K562 (cell line): ENCODE results near the gene SCPEP1. TPM values are rescaled to one million over a fixed set of nuclear protein-coding genes. Genes with fewer than 3 reads are reported as not detected.

ENCODE experiments used
- ARID1B ChIP-seq: fragments of 450-650 bp; IDR thresholded peaks from 2 replicates; pipeline ENCODE4 v1.6.1; 2016; ENCODE audit warnings: antibody characterized with exemption, mild to moderate bottlenecking, inconsistent platforms
- C11orf30 ChIP-seq: fragments of 450-650 bp; IDR thresholded peaks from 2 replicates; pipeline ENCODE4 v1.6.1; 2016; ENCODE audit warnings: low read depth, mild to moderate bottlenecking
- CEBPG ChIP-seq, 3 experiments: fragments of 200-800 bp in 1 of 3; sonication (Bioruptor generic) in 1 of 3; sonication (generic) in 1 of 3; formaldehyde crosslinking in 1 of 3; IDR thresholded peaks in 2 of 3; conservative IDR thresholded peaks in 1 of 3; 2 replicates each; pipeline versions ENCODE4 v1.6.1 to v1.8.0; 2016 to 2022; ENCODE audit warnings: missing compliant biosample characterization in 2 of 3, missing genetic modification characterization in 2 of 3, mild to moderate bottlenecking in 1 of 3, missing genetic modification reagents in 1 of 3
- ESRRA ChIP-seq: fragments of 450-650 bp; IDR thresholded peaks from 2 replicates; pipeline ENCODE4 v1.6.1; 2014; ENCODE audit warnings: low read depth, mild to moderate bottlenecking, moderate library complexity, borderline replicate concordance
- HOXB6 ChIP-seq: fragments of 250-450 bp; sonication (Bioruptor Pico); IDR thresholded peaks from 2 replicates; pipeline ENCODE4 v1.5.1; 2022; ENCODE audit warnings: mild to moderate bottlenecking, borderline replicate concordance
- MAFG ChIP-seq: fragments of 450-650 bp; conservative IDR thresholded peaks from 2 replicates; pipeline ENCODE4 v1.6.1; 2016; ENCODE audit warnings: missing genetic modification characterization, missing compliant biosample characterization
- MTA1 ChIP-seq: fragments of 450-650 bp; IDR thresholded peaks from 2 replicates; pipeline ENCODE4 v1.6.1; 2017; ENCODE audit warnings: borderline replicate concordance
- PKNOX1 ChIP-seq: fragments of 450-650 bp; IDR thresholded peaks from 2 replicates; pipeline ENCODE4 v1.6.1; 2016
- SMARCC2 ChIP-seq: fragments of 450-650 bp; IDR thresholded peaks from 2 replicates; pipeline ENCODE4 v1.6.1; 2017; ENCODE audit warnings: antibody characterized with exemption, moderate library complexity, mild to moderate bottlenecking, low read depth
- SOX6 ChIP-seq: fragments of 450-650 bp; IDR thresholded peaks from 2 replicates; pipeline ENCODE4 v1.6.1; 2014; ENCODE audit warnings: mild to moderate bottlenecking
- SRF ChIP-seq, 2 experiments: fragments of 250-450, 450-650 bp in 1 of 2; sonication (Bioruptor Pico) in 1 of 2; sonication (generic) in 1 of 2; formaldehyde crosslinking; IDR thresholded peaks; 2 replicates each; pipeline versions ENCODE4 v1.5.0 to v1.5.1; 2020 to 2022; ENCODE audit warnings: mild to moderate bottlenecking in 1 of 2, missing genetic modification reagents in 1 of 2
- ZBTB40 ChIP-seq, 2 experiments: fragments of 450-650 bp in 1 of 2; sonication (generic) in 1 of 2; formaldehyde crosslinking in 1 of 2; IDR thresholded peaks; 2 replicates each; pipeline versions ENCODE4 v1.7.1 to v1.9.0; 2016 to 2022; ENCODE audit warnings: inconsistent platforms in 1 of 2, mild to moderate bottlenecking in 1 of 2, missing genetic modification reagents in 1 of 2
- ZC3H4 ChIP-seq: sonication (generic); formaldehyde crosslinking; IDR thresholded peaks from 2 replicates; pipeline ENCODE4 v1.9.0; 2021; ENCODE audit warnings: missing genetic modification reagents, borderline replicate concordance
- ZEB2 ChIP-seq: fragments of 450-650 bp; IDR thresholded peaks from 2 replicates; pipeline ENCODE4 v1.6.1; 2016
- ZNF512 ChIP-seq: IDR thresholded peaks from 2 replicates; pipeline ENCODE4 v1.6.1; 2016; ENCODE audit warnings: missing genetic modification characterization, missing compliant biosample characterization
- ZNF785 ChIP-seq: fragments of 250-450 bp; sonication (Bioruptor Pico); IDR thresholded peaks from 2 replicates; pipeline ENCODE4 v1.4.0; 2020; ENCODE audit warnings: mild to moderate bottlenecking
- polyA plus RNA-seq, 8 experiments: library from polyadenylated mRNA; depleted of rRNA in 4 of 8; stranded (reverse) in 5 of 8; unstranded in 3 of 8; fragments of >200 nt; fragmentation: Nextera tagmentation in 2 of 8; fragmentation: Illumina TruSeq in 1 of 8; extraction: Ambion mirVana in 2 of 8; extraction: Trizol in 1 of 8; gene quantifications; 2 replicates each; pipeline versions ENCODE4 v1.2.1 to v1.2.3, GENCODE V29; 2011 to 2014; ENCODE audit warnings: inconsistent platforms in 1 of 8, missing spikeins in 1 of 8
- total RNA-seq, 7 experiments: library from RNA; depleted of rRNA in 6 of 7; stranded (reverse); fragments of >200 nt in 6 of 7; fragmentation: Illumina TruSeq in 2 of 7; extraction: Trizol in 2 of 7; gene quantifications; 2 replicates each; pipeline versions ENCODE4 v1.2.1 to v1.2.3, GENCODE V29; 2011 to 2021; ENCODE audit warnings: low replicate concordance in 1 of 7

The SCPEP1 gene
- total and polyA plus RNA-seq, 9 of the 15 experiments (the other 6 are each of a cell fraction or from before 2014, with no cell fraction given): 5.1 to 14.8 (median 7.2) TPM

- peak; percentile 67; the same call in 1 of the 2 replicates for TF ChIP-seq ZNF512
- TF ChIP-seq MAFG (tag): peak; percentile 81
- no peak for TF ChIP-seq ZC3H4
- TF ChIP-seq C11orf30: peak; percentile 71
- TF ChIP-seq ZEB2: no peak
- TF ChIP-seq SRF (CRISPR knock-in tag; IDR thresholded peaks at IDR 0.05): 0 out of 4 replicates have a peak, but pooled peaks of 1 of the 2 experiments have one; percentile 23
- peak; percentile 54; the same call in 1 of the 2 replicates for TF ChIP-seq SOX6
- no peak for TF ChIP-seq PKNOX1
- peak; percentile 34; the same call in 1 of the 2 replicates for TF ChIP-seq ARID1B
- TF ChIP-seq ZBTB40 (IDR thresholded peaks at IDR 0.05): peak; percentile 19; the same call in 1 of the 2 replicates
- TF ChIP-seq ZBTB40 (CRISPR knock-in tag; IDR thresholded peaks at IDR 0.05): no peak
- TF ChIP-seq ESRRA: no peak
- no peak for TF ChIP-seq ZNF785 (CRISPR knock-in tag)
- TF ChIP-seq MTA1: no peak
- no peak for TF ChIP-seq HOXB6 (CRISPR knock-in tag)
- no peak for TF ChIP-seq CEBPG (CRISPR knock-in tag; IDR thresholded peaks at IDR 0.05)
- no peak for TF ChIP-seq CEBPG (tag; conservative IDR thresholded peaks at IDR 0.05 in 1 of 2, IDR thresholded peaks at IDR 0.05 in 1 of 2)
- TF ChIP-seq SMARCC2: no peak
Measured at GRCh38 chr17:56978441-56979090, 635 bp downstream of the SCPEP1 start (continued).
